Cerebellar nuclear complex (tissue), 1 donor: ENCODE results near the gene SLAIN1.

ENCODE experiments used
- DNase-seq, 2 experiments: peaks; one replicate each; lab custom pipeline; 2025; lab: John Stamatoyannopoulos, UW

The SLAIN1 gene

DNA sequence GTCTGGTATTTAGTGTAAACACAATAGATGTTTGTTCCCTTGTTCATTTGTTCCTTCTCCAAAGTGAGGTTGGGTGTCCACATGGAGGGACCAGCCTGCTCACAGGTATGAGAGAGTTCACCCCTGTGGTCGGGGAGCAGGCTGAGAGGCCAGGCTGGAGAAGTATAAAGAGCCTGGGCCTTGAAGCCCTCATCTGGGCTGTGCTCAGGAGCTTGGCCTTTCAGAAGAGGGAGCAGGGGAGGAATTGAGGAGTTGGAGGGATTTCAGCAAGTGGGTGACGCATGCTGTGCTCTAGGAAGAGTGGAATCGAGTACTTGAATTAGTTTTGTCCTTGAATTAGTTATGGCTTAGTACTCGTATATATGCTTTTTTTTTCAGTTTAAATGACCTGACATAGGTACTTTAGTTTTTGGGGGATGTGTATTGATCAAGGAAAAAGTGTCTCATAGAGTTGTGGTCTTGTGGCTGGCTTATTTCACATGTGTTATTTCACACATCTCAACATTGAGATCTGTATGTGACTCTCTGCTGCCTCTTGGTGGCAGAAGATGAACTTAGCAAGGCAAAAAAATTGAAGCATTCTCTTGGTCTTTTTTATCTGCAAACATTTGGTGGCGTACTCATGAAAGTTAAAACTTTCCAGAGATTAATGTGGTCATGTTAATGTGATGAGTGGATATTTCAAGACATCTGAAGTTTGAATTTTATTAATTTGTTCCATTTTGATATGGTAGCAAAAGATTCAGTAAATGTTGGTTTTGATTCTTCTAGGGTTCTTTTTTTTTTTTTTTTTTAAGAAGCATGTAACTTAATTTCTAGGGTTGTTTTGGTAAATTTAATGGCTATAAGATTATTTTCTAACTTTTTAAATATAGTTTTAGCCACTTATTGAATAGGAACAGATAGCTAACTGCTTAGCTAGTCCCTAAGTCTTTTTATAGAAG, 54.3 kb downstream of the SLAIN1 start:
- DNase-seq: peak in 1 of 2 experiments; percentile 37

DNA sequence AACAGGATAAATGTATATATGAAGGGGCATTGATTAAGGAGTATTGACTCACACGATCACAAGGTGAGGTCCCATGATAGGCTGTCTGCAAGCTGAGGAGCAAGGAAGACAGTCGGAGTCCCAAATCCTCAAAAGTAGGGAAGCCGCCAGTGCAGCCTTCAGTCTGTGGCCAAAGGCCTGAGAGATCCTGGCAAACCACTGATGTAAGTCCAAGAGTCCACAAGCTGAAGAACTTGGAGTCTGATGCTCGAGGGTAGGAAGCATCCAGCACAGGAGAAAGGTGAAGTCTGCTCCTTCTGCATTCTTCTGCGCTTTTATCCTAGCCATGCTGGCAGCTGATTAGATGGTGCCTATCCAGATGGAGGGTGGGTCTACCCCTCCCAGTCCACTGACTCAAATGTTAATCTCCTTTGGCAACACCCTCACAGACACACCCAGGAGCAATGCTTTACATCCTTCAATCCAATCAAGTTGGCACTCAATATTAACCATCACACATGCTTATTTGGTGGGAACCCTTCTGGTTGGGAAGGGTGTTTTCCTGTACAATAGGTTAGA, 55.1 kb downstream of the SLAIN1 start:
- DNase-seq: no peak

- DNase-seq: no peak
These were observed 63.4 kb downstream of the SLAIN1 start for GRCh38 chr13:77760893-77761292.

GRCh38 chr13:77767413-77767812, 69.9 kb downstream of the SLAIN1 start:
- no peak for DNase-seq

- no peak for DNase-seq
These were observed 76.7 kb downstream of the SLAIN1 start for GRCh38 chr13:77774181-77774580.

DNA sequence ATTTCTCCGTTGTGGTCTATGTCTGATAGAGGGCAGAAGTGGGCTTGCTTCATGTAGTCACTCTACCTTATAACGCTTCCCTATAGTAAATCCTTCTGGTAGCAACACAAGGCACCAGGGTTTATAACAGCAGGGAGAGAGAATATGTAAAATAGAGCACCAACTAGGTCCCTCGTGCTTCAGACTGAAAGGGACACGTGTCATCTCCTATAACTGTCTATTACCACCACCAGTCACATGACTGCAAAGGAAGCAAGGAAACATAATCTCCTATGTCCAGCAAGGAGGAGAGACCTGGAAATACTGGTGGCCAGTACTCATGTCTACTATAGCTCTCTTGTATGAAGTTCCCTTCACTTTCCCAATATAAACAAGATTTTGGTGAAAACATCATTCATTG, 79.2 kb downstream of the SLAIN1 start:
- DNase-seq: no peak

GRCh38 chr13:77779552-77780272, 82.2 kb downstream of the SLAIN1 start:
- no peak for DNase-seq

GRCh38 chr13:77781808-77782207, 84.3 kb downstream of the SLAIN1 start:
- no peak for DNase-seq

- DNase-seq: no peak
These were observed 87.0 kb downstream of the SLAIN1 start for GRCh38 chr13:77784515-77784914.

DNA sequence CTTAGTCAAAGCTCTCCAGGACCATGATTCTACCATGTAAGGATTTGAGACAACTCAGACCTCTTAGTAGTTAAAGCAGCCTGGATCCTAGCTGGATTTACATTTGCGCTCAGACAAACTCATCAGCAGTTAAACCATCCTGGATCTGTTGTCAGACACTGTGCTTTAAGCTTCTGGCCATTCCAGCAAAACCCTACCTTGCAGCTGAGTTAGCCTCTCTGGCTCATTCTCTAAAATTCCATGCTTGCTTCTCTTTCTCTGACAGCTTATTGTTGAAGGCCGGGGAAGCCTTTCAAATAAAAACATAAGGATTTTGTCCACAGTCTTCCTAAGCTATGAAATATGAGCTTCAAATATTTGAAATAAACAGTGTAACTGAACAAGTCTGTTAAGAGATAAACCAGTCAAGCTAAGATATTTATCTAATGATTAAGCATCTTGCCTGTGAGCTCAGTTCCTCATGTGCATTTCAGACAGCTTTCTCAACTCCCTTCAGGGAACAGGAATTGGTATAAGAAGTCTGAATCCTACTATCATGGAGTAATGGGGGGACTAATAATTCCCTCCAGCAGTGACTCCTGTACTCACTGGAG, 89.3 kb downstream of the SLAIN1 start:
- no peak for DNase-seq

- DNase-seq: no peak
These were observed 91.9 kb downstream of the SLAIN1 start for GRCh38 chr13:77789376-77789775.

DNA sequence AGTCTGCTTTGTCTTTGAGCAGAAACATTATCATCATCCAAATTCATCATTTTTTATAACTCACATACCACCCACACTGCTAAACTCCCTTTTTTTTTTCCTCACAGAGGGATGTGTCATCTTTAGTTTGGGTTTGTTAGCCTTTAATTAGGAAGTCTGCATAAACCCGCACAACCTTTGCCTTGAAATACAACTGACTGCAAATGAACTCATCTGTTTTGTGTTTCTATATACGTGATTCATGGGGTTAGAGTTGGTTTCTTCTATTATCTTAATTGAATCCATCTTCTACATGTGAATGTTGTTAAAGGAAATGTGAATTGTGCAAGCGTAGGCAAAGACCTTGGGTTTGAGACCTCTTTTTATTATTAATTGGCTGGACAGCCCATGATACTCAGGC, 102.7 kb downstream of the SLAIN1 start:
- DNase-seq: no peak

- no peak for DNase-seq
These were observed 109.0 kb downstream of the SLAIN1 start for GRCh38 chr13:77806518-77806917.

GRCh38 chr13:77807431-77808135, 110.1 kb downstream of the SLAIN1 start:
- DNase-seq: no peak

DNA sequence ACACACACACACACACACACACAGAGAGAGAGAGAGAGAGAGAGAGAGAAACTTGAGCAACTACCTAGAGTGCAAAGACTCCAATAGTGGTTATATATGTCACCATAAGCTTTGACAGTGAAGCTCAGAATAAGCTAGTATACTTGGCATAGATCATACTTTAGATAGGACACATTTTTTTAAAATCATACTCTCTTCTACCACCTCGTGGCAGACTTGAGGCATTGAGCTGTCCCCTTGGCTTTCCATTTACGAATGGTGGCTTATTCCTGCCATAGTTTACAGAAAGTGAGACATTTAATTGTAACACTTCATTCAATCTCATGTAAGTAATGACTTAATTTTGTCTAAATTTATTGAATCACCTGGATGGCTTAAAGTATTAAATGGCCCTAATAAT, 112.9 kb downstream of the SLAIN1 start:
- no peak for DNase-seq

- DNase-seq: no peak
These were observed 113.4 kb downstream of the SLAIN1 start for GRCh38 chr13:77810878-77811277.

GRCh38 chr13:77811381-77811780, 113.9 kb downstream of the SLAIN1 start:
- DNase-seq: no peak

GRCh38 chr13:77811981-77812380, 114.5 kb downstream of the SLAIN1 start:
- DNase-seq: no peak
